Measurements from ENCODE around the gene MAST4. TPM values are rescaled to one million over a fixed set of nuclear protein-coding genes. Genes with fewer than 3 reads are reported as not detected.

MAST4 gene
- total RNA-seq, 1 donor from 2014 or later: 17.2 TPM

DNA sequence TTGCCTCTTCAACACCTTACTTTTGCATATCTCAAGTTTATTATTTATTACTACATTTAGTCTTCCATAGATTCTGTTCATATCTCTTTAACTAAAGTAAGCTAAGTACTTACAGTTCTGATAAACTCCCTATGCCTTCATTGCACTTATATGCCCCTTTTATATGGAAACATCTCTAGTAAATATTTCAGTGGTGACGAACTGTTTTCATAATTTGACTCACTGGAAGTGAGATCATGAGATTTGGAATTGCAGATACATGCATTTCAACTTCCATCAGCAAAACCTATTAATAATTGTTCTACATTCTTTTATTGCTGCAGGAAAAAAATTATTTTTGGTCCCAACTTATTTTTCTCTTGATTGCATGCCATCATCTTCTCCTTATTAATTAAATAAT, 336.9 kb downstream of the MAST4 start:
- POLR2A ChIA-PET: no interaction called here
- ATAC-seq (ENCODE audit: low read depth) (no peak), DNase-seq (no peak)
- H3K27ac Mint-ChIP-seq: no peak overlapping the region
- peaks cover 6% of the 10 kb centered on the region for H3K27me3 Mint-ChIP-seq
- intact Hi-C loops (cut with micrococcal nuclease): loop anchor here (10.0 kb wide), 1 partner anchor 118 kb away; no protein-coding TSS in a partner anchor
- CTCF ChIA-PET: no interaction called here
- H3K9me3 Mint-ChIP-seq: no peaks in the 10 kb centered on the region
- TF ChIP-seq, protein P1, sequence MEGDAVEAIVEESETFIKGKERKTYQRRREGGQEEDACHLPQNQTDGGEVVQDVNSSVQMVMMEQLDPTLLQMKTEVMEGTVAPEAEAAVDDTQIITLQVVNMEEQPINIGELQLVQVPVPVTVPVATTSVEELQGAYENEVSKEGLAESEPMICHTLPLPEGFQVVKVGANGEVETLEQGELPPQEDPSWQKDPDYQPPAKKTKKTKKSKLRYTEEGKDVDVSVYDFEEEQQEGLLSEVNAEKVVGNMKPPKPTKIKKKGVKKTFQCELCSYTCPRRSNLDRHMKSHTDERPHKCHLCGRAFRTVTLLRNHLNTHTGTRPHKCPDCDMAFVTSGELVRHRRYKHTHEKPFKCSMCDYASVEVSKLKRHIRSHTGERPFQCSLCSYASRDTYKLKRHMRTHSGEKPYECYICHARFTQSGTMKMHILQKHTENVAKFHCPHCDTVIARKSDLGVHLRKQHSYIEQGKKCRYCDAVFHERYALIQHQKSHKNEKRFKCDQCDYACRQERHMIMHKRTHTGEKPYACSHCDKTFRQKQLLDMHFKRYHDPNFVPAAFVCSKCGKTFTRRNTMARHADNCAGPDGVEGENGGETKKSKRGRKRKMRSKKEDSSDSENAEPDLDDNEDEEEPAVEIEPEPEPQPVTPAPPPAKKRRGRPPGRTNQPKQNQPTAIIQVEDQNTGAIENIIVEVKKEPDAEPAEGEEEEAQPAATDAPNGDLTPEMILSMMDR (IDR thresholded peaks at IDR 0.05): no peak
- H3K4me1 Mint-ChIP-seq: peaks cover 15% of the 10 kb centered on the region
- H3K36me3 Mint-ChIP-seq (ENCODE audit: low read depth): no peaks in the 10 kb centered on the region
- no peak overlapping the region for H3K4me3 Mint-ChIP-seq

DNA sequence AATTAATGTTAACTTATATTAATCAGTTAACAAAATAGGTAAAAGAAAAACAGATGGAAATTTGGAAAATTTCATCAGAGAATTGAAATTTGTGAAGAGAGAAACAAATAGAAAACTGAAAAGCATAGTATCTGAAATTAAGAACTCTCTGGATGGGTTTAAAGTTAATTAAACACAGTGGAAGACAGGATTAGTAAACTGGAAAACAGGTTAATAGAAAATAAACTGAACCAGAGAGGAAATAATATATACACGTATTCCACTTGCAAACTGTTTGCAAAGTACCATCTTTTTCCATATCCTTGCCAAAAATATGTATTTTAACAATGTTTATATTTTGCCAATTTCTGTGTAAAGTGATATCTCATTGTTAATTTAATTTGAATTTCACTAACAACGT, 342.9 kb downstream of the MAST4 start:
- TF ChIP-seq, protein P1 (IDR thresholded peaks at IDR 0.05): no peak
- POLR2A ChIA-PET: no interaction called here
- Mint-ChIP-seq H3K36me3 (ENCODE audit: low read depth) (no peaks in the 10 kb centered on the region), H3K27me3 (peaks cover 6% of the 10 kb centered on the region), H3K27ac (no peak overlapping the region), H3K4me3 (no peak overlapping the region), H3K4me1 (no peaks in the 10 kb centered on the region), H3K9me3 (no peaks in the 10 kb centered on the region)
- DNase-seq: no peak
- intact Hi-C loops (cut with micrococcal nuclease): loop anchor here (10.0 kb wide), 1 partner anchor 124 kb away; no protein-coding TSS in a partner anchor
- CTCF ChIA-PET: no interaction called here
- ATAC-seq (ENCODE audit: low read depth): no peak

DNA sequence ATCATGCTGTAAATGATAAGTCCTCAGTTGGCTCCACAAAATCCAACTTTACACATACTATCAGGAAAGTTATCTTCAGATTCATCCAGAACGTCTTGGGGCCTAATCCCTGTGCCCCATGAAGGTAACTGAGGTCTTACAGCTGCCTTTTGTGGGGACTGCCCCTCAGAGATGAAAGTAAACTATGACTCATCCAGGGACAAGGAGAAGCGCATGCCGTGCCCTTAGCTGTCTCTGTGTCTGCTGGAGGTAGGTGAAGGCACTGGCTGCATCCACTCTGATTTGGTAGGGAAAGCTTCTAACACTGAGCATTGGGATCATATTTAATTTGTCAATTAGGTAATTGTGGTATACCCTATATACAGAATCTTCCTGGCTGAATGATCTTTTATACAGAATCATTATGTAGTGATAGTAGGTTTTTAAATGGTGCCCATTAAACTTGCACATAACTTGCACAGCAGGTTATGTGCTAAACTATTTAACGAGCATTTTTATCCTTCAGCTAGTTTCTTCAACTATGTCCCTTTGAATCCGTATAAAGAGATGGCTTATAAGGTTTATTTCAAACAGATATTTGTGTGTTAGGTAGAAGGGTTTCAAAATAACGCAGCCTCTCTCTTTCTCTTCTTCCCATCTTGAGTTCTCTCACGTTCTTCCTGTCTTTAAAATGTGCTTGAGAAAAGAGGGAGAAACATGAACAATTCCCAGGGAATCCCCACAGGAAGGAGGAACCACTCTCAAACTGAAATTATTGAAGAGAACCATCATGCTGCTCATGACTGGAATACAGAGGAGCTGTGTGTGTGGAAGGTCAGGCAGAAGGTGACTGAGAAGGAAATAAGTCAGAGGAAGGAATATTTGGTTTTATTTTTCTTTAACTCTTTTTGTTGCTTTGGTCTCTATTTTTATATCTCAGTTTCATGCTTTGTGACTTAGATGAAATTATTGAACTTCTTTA, 349.5 kb downstream of the MAST4 start:
- Mint-ChIP-seq H3K4me3 (no peak overlapping the region), H3K27ac (no peak overlapping the region), H3K9me3 (no peaks in the 10 kb centered on the region), H3K27me3 (peaks cover 3% of the 10 kb centered on the region), H3K4me1 (peaks cover 2% of the 10 kb centered on the region), H3K36me3 (ENCODE audit: low read depth) (no peaks in the 10 kb centered on the region)
- intact Hi-C loops (cut with micrococcal nuclease): no loop called here
- ChIA-PET POLR2A (no interaction called here), CTCF (no interaction called here)
- ATAC-seq (ENCODE audit: low read depth) (peak; percentile 50), DNase-seq (no peak)
- TF ChIP-seq, protein P1 (IDR thresholded peaks at IDR 0.05): no peak

DNA sequence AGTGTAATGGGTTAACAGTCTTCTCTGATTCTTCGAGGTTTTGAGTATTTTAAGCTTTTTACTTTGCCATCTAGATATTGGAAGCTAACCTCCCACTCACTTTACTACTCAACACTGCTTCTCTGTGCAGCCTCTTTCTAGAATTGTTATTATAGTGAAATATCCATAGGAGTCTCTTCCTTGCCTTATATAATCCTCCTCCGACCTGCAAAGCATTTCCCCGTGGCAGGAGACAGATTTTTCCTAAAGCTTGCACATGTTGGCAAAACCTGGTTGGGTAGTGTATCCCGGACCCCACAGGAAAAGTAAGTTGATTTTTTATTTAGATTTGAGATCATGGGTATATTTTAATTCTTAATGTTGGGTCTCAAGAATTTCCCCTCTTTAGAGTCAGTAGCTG, 351.3 kb downstream of the MAST4 start:
- Mint-ChIP-seq H3K4me1 (peaks cover 2% of the 10 kb centered on the region), H3K27me3 (peaks cover 3% of the 10 kb centered on the region), H3K27ac (no peak overlapping the region), H3K4me3 (no peak overlapping the region), H3K9me3 (no peaks in the 10 kb centered on the region), H3K36me3 (ENCODE audit: low read depth) (no peaks in the 10 kb centered on the region)
- TF ChIP-seq, protein P1 (IDR thresholded peaks at IDR 0.05): no peak
- no peak for ATAC-seq (ENCODE audit: low read depth)
- intact Hi-C loops (cut with micrococcal nuclease): no loop called here
- DNase-seq: no peak
- CTCF ChIA-PET: no interaction called here
- POLR2A ChIA-PET: no interaction called here

DNA sequence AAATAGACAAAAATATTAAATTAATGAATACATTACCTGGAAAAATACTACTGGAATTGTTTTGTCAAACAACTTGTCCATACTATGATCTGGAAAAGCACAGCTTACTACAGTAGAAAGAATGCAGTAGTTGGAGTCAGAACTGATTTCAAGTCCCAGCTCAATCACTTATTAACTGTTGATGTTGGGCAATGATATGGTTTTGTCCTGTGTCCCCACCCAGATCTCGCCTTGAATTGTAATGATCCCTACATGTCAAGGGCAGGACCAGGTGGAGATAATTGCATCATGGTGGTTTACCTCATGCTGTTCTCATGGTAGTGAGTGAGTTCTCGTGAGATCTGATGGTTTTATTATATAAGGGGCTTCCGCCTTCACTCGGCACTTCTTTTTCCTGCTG, 352.9 kb downstream of the MAST4 start:
- peaks cover 2% of the 10 kb centered on the region for H3K4me1 Mint-ChIP-seq
- H3K27me3 Mint-ChIP-seq: peaks cover 3% of the 10 kb centered on the region
- no peaks in the 10 kb centered on the region for H3K9me3 Mint-ChIP-seq
- no peak overlapping the region for H3K27ac Mint-ChIP-seq
- H3K4me3 Mint-ChIP-seq: no peak overlapping the region
- no peaks in the 10 kb centered on the region for H3K36me3 Mint-ChIP-seq (ENCODE audit: low read depth)
- TF ChIP-seq, protein P1 (IDR thresholded peaks at IDR 0.05): no peak
- ATAC-seq (ENCODE audit: low read depth) (no peak), DNase-seq (no peak)
- CTCF ChIA-PET: no interaction called here
- POLR2A ChIA-PET: interaction anchor here (0.6 kb wide), 1 partner anchor 14 kb away, joined by 3 read pairs; no protein-coding TSS in a partner anchor
- intact Hi-C loops (cut with micrococcal nuclease): no loop called here

All from activated B cell treated with CpG ODN at 0.5 μM for 24 hours (primary cell).